PC-9 (cell line): Measurements from ENCODE around the gene HPGDS. TPM values are rescaled to one million over a fixed set of nuclear protein-coding genes. Genes with fewer than 3 reads are reported as not detected.

Source experiments
- BruUV-seq: library from RNA; stranded (reverse); fragments of 400-500 nt; replicated peaks from 2 replicates; lab custom pipeline; 2021; lab: Mats Ljungman, UMichigan
- CTCF ChIA-PET: fragments of 300-600 bp; sonication (Branson Sonifier 250); formaldehyde crosslinking; loops from one replicate; lab custom pipeline; 2022; ENCODE audit warnings: antibody characterized with exemption; lab: Charles Lee
- POLR2A ChIA-PET: fragments of 300-600 bp; sonication (Branson Sonifier 250); formaldehyde crosslinking; loops from one replicate; lab custom pipeline; 2022; ENCODE audit warnings: antibody characterized with exemption; ENCODE audit not compliant: unreplicated experiment; lab: Charles Lee
- DNase-seq, 2 experiments: peaks; one replicate each; pipeline versions ENCODE4 v3.0.0 to v3.0.0-alpha.2; 2015 to 2022; ENCODE audit warnings: mixed read lengths in 1 of 2
- H2AFZ ChIP-seq: fragments of 200-600 bp; sonication (generic); 2 replicates; pipeline ENCODE4 v1.8.1; 2017; ENCODE audit warnings: antibody characterized with exemption
- H3F3A ChIP-seq: fragments of 200-600 bp; sonication (generic); 2 replicates; pipeline ENCODE4 v1.8.1; 2017; ENCODE audit warnings: antibody characterized with exemption, mild to moderate bottlenecking, low read depth; ENCODE audit not compliant: insufficient read depth
- H3K27ac ChIP-seq: fragments of 200-600 bp; sonication (generic); 2 replicates; pipeline ENCODE4 v1.6.1; 2016; ENCODE audit warnings: mixed run types
- H3K27me3 ChIP-seq: fragments of 200-600 bp; sonication (generic); 2 replicates; pipeline ENCODE4 v1.6.1; 2016; ENCODE audit warnings: low read depth, mixed run types; ENCODE audit not compliant: insufficient read depth
- H3K36me3 ChIP-seq: fragments of 200-600 bp; sonication (generic); 2 replicates; pipeline ENCODE4 v1.6.1; 2016; ENCODE audit warnings: low read depth, mixed run types
- H3K4me1 ChIP-seq: fragments of 200-600 bp; sonication (generic); replicated peaks from 2 replicates; pipeline ENCODE4 v1.6.1; 2016; ENCODE audit warnings: mixed run types; ENCODE audit not compliant: insufficient read depth
- H3K4me2 ChIP-seq: fragments of 200-600 bp; sonication (generic); 2 replicates; pipeline ENCODE4 v1.6.1; 2017; ENCODE audit warnings: mixed run types
- H3K4me3 ChIP-seq: fragments of 200-600 bp; sonication (generic); 2 replicates; pipeline ENCODE4 v1.6.1; 2016; ENCODE audit warnings: mixed run types
- H3K79me2 ChIP-seq: fragments of 200-600 bp; sonication (generic); 2 replicates; pipeline ENCODE4 v1.6.1; 2017; ENCODE audit warnings: low read depth, mixed run types
- H3K9me2 ChIP-seq: fragments of 200-600 bp; sonication (generic); 2 replicates; pipeline ENCODE4 v1.8.1; 2017; ENCODE audit warnings: mild to moderate bottlenecking; ENCODE audit not compliant: insufficient read depth
- H3K9me3 ChIP-seq: fragments of 200-600 bp; sonication (generic); 2 replicates; pipeline ENCODE4 v1.8.1; 2016; ENCODE audit warnings: low read depth; ENCODE audit not compliant: insufficient read depth
- H4K20me1 ChIP-seq: fragments of 200-600 bp; sonication (generic); 2 replicates; pipeline ENCODE4 v1.8.1; 2017; ENCODE audit not compliant: insufficient read depth
- CTCF ChIP-seq: fragments of 200-600 bp; sonication (generic); conservative IDR thresholded peaks from 2 replicates; pipeline ENCODE4 v1.6.1; 2017; ENCODE audit warnings: mixed run types, antibody characterized with exemption, mild to moderate bottlenecking, moderate library complexity
- EZH2 ChIP-seq: fragments of 200-600 bp; sonication (generic); IDR thresholded peaks from 2 replicates; pipeline ENCODE4 v1.8.0; 2017; ENCODE audit warnings: antibody characterized with exemption, low read depth
- intact Hi-C: fragments of 100-400 bp; cut with micrococcal nuclease; formaldehyde crosslinking; loops from one replicate; pipeline ENCODE4 v1.10.0; 2022; ENCODE audit not compliant: unreplicated experiment
- total RNA-seq: library from RNA; stranded (reverse); gene quantifications from 2 replicates; pipeline ENCODE4 v1.2.3, GENCODE V29; 2021

HPGDS gene
- total RNA-seq, 1 experiment from 2014 or later = not detected

GRCh38 chr4:94373752-94374151, 31.1 kb upstream of the HPGDS start:
- Histone ChIP-seq H3K27me3 (no peaks in the 10 kb centered on the region), H2AFZ (no peak overlapping the region), H3F3A (no peaks in the 10 kb centered on the region), H3K36me3 (no peaks in the 10 kb centered on the region), H4K20me1 (no peaks in the 10 kb centered on the region), H3K79me2 (no peaks in the 10 kb centered on the region), H3K9me2 (no peaks in the 10 kb centered on the region), H3K4me2 (no peak overlapping the region), H3K4me3 (no peak overlapping the region), H3K9me3 (no peaks in the 10 kb centered on the region), H3K4me1 (no peaks in the 10 kb centered on the region), H3K27ac (no peak overlapping the region)
- TF ChIP-seq CTCF (no peak), EZH2 (no peak)
- BruUV-seq = no TSS peak
- POLR2A ChIA-PET = no interaction called here
- no peak for DNase-seq
- CTCF ChIA-PET = no interaction called here
- intact Hi-C loops = no loop called here

DNA sequence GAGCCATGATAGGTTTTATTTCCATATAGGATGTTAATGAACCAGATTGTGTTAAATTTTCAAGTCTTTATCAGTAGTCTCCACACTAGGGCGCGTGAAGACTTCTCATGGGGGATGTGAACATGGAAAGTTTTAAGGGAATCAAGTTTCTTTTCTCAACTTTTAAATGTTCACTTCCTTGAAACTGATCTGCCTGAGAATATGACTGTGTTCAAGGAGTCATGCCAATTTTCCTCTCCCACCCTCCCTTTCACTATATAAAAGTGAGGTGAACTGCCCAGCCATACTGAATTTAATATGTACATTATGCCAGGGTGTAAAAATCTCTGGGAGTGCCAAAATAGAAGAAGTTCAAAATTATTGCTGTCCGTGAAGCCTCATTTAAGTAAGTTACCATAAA, 30.4 kb upstream of the HPGDS start:
- Histone ChIP-seq H3K36me3 (no peaks in the 10 kb centered on the region), H3F3A (no peaks in the 10 kb centered on the region), H3K79me2 (no peaks in the 10 kb centered on the region), H3K27ac (no peak overlapping the region), H3K9me2 (no peaks in the 10 kb centered on the region), H2AFZ (no peak overlapping the region), H4K20me1 (no peaks in the 10 kb centered on the region), H3K9me3 (no peaks in the 10 kb centered on the region), H3K27me3 (no peaks in the 10 kb centered on the region), H3K4me2 (no peak overlapping the region), H3K4me3 (no peak overlapping the region), H3K4me1 (no peaks in the 10 kb centered on the region)
- TF ChIP-seq EZH2 (no peak), CTCF (no peak)
- intact Hi-C loops = no loop called here
- ChIA-PET POLR2A (no interaction called here), CTCF (no interaction called here)
- no peak for DNase-seq
- BruUV-seq = no TSS peak

GRCh38 chr4:94372228-94372978, 29.8 kb upstream of the HPGDS start:
- no peak overlapping the region for H3K4me2 ChIP-seq
- no peaks in the 10 kb centered on the region for H3K79me2 ChIP-seq
- no peaks in the 10 kb centered on the region for H3K9me2 ChIP-seq
- H3F3A ChIP-seq = no peaks in the 10 kb centered on the region
- no peaks in the 10 kb centered on the region for H3K4me1 ChIP-seq
- TF ChIP-seq EZH2 (no peak), CTCF (no peak)
- H2AFZ ChIP-seq = no peak overlapping the region
- intact Hi-C loops = no loop called here
- H3K27ac ChIP-seq = no peak overlapping the region
- no peaks in the 10 kb centered on the region for H4K20me1 ChIP-seq
- ChIA-PET CTCF (no interaction called here), POLR2A (no interaction called here)
- H3K36me3 ChIP-seq = no peaks in the 10 kb centered on the region
- DNase-seq = no peak
- no peaks in the 10 kb centered on the region for H3K9me3 ChIP-seq
- no peaks in the 10 kb centered on the region for H3K27me3 ChIP-seq
- BruUV-seq = no TSS peak
- H3K4me3 ChIP-seq = no peak overlapping the region
